ENCODE measurements around the gene GNG4. TPM values are rescaled to one million over a fixed set of nuclear protein-coding genes. Genes with fewer than 3 reads are reported as not detected.

GNG4 gene
- total RNA-seq, 6 donors from 2014 or later: 0.20 TPM; not detected in 5

DNA sequence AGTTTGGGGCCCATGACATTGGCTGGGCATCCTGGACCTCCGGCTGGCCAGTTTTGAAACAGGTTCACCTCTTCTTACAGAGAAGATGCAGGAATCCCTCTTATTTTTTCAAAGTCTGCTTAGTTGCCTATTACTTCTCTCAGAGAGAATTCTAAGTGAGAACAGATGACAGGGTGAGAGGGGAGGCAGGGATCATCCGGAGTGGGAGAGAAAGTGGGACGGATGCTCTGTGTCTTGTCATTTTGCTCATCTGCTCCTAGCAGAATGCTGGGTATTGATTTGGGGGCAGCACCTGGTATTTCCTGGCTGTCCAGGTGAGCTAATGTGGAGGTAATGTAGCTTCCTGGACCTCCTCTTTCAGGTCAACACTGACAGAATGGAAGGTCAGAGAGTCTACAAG lies 32.4 kb downstream of the GNG4 start:
- TF ChIP-seq, protein P1, sequence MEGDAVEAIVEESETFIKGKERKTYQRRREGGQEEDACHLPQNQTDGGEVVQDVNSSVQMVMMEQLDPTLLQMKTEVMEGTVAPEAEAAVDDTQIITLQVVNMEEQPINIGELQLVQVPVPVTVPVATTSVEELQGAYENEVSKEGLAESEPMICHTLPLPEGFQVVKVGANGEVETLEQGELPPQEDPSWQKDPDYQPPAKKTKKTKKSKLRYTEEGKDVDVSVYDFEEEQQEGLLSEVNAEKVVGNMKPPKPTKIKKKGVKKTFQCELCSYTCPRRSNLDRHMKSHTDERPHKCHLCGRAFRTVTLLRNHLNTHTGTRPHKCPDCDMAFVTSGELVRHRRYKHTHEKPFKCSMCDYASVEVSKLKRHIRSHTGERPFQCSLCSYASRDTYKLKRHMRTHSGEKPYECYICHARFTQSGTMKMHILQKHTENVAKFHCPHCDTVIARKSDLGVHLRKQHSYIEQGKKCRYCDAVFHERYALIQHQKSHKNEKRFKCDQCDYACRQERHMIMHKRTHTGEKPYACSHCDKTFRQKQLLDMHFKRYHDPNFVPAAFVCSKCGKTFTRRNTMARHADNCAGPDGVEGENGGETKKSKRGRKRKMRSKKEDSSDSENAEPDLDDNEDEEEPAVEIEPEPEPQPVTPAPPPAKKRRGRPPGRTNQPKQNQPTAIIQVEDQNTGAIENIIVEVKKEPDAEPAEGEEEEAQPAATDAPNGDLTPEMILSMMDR (IDR thresholded peaks at IDR 0.05): no peak
- TF ChIP-seq POLR2AphosphoS5 (IDR thresholded peaks at IDR 0.05): no peak
- no peak for TF ChIP-seq EP300 (IDR thresholded peaks at IDR 0.05)
- TF ChIP-seq POLR2A (IDR thresholded peaks at IDR 0.05): no peak
- Histone ChIP-seq H3K36me3 (no peaks in the 10 kb centered on the region), H3K27ac (no peak overlapping the region), H3K9me3 (no peaks in the 10 kb centered on the region), H3K4me1 (no peaks in the 10 kb centered on the region), H3K4me3 (no peak overlapping the region), H3K27me3 (no peaks in the 10 kb centered on the region)
- DNase-seq (no peak), ATAC-seq (ENCODE audit: low FRiP score in 2 of 2) (no peak)
- 92 to 94% methylated on average over 3 of the region's 3 CpGs for whole genome bisulfite sequencing, 2 donors

DNA sequence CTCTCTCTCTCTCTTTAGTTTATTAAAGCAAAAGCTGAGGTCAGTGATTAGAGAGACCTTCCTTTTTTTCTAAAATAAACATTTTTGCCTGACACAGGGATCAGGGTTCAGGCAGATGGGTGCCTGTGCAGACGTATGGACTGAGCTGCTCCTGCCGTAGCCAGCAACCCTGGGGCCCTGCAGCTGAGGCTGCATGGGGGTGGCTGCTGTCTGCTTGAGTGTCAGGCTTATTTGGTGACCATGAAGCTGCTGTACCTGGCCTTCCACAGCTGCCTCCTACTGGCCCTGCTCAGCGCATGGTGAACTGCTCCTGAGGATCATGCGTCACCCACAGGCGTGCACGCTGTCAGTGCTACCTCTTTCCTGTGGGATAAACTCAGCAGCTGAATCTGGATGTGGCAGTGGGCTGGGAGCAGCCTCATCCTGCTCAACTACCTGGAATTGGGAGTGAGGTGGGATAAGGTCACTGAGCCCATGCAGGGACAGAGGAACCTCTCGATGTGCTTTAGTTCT lies 35.1 kb downstream of the GNG4 start:
- TF ChIP-seq EP300 (IDR thresholded peaks at IDR 0.05): no peak
- no peak for TF ChIP-seq POLR2AphosphoS5 (IDR thresholded peaks at IDR 0.05)
- no peak for TF ChIP-seq POLR2A (IDR thresholded peaks at IDR 0.05)
- TF ChIP-seq, protein P1 (IDR thresholded peaks at IDR 0.05): no peak
- Histone ChIP-seq H3K4me3 (no peak overlapping the region), H3K27ac (no peak overlapping the region), H3K4me1 (no peaks in the 10 kb centered on the region), H3K9me3 (no peaks in the 10 kb centered on the region), H3K27me3 (no peaks in the 10 kb centered on the region), H3K36me3 (no peaks in the 10 kb centered on the region)
- 72 to 86% methylated on average over 3 to 7 of the region's 7 CpGs for WGBS, 2 donors
- ATAC-seq (ENCODE audit: low FRiP score in 2 of 2): no peak
- peak in 1 of 2 donors; percentile 41 for DNase-seq

DNA sequence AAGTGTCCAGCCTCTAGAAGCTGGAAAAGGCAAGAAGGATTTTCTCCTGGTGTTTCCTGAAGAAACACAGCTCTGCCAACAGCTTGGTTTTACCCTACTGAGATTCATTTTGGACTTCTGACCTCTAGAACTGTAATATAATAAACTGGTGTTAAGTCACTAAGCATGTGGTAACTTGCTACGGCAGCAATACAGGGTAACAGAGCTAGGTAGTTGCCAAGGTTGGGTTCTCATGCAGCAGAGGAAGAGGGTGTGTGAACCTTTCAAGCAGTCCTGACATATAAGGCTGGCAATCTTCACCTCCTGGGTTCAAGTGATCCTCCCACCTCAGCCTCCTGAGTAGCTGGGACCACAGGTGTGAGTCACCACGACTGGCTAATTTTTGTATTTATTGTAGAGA lies 36.0 kb downstream of the GNG4 start:
- ATAC-seq (ENCODE audit: low FRiP score in 2 of 2): no peak
- WGBS, 2 donors: 74 to 86% methylated on average over 2 of the region's 2 CpGs

DNA sequence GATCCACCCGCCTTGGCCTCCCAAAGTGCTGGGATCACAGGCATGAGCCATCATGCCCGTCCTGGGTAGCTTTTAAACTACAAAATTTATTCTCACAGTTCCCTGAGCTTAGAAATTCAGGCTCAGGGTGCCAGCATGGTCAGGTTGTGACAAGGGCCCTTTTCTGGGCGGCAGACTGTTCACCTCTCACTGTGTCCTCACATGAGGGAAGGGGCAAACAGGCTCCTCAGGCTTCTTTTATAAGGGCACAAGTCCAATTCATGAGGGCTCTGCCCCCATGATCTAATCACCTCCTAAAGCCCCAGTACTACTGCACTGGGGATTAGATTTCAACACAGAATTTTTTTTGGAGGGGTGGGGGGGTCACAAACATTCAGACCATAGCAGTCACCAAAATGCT lies 36.8 kb downstream of the GNG4 start:
- 82 to 87% methylated on average over 3 of the region's 3 CpGs for WGBS, 2 donors
- no peak for DNase-seq
- no peaks in the 10 kb centered on the region for H3K36me3 ChIP-seq

More for the DNA sequence above, 36.0 kb downstream of the GNG4 start:
- Histone ChIP-seq H3K36me3 (no peaks in the 10 kb centered on the region), H3K4me3 (no peak overlapping the region), H3K4me1 (no peaks in the 10 kb centered on the region), H3K27me3 (no peaks in the 10 kb centered on the region), H3K27ac (no peak overlapping the region), H3K9me3 (no peaks in the 10 kb centered on the region)
- TF ChIP-seq EP300 (IDR thresholded peaks at IDR 0.05) (no peak), POLR2AphosphoS5 (IDR thresholded peaks at IDR 0.05) (no peak), POLR2A (IDR thresholded peaks at IDR 0.05) (no peak)
- TF ChIP-seq, protein P1 (IDR thresholded peaks at IDR 0.05): no peak
- DNase-seq: no peak

More for the DNA sequence above, 36.8 kb downstream of the GNG4 start:
- ATAC-seq (ENCODE audit: low FRiP score in 2 of 2): no peak
- no peaks in the 10 kb centered on the region for H3K4me1 ChIP-seq
- H3K9me3 ChIP-seq: no peaks in the 10 kb centered on the region
- no peak overlapping the region for H3K27ac ChIP-seq
- no peak overlapping the region for H3K4me3 ChIP-seq
- TF ChIP-seq, protein P1 (IDR thresholded peaks at IDR 0.05): no peak
- no peak for TF ChIP-seq EP300 (IDR thresholded peaks at IDR 0.05)
- TF ChIP-seq POLR2A (IDR thresholded peaks at IDR 0.05): no peak
- TF ChIP-seq POLR2AphosphoS5 (IDR thresholded peaks at IDR 0.05): no peak
- H3K27me3 ChIP-seq: no peaks in the 10 kb centered on the region
